IPS-NIHi11 (cell line): ENCODE measurements around the gene CDH19.
A peak's percentile ranks its signal among the peaks of the same experiment; 100 is the strongest.

Experiments
- DNase-seq: peaks from one replicate; pipeline ENCODE4 v3.0.0; 2012; ENCODE audit warnings: mixed read lengths, low spot score

CDH19 gene

GRCh38 chr18:66603941-66604627 is at the start of gene CDH19:
Gene CDH19 (minus strand): TSS chr18:66604090. CDS start chr18:66572204, 31,886 bp downstream.
- no peak for DNase-seq

- DNase-seq: no peak
These were observed 43.8 kb upstream of the CDH19 start for GRCh38 chr18:66647671-66648070.

GRCh38 chr18:66646609-66647008 is 42.7 kb upstream of the CDH19 start:
- DNase-seq: no peak

- DNase-seq: no peak
These were observed 42.1 kb upstream of the CDH19 start for GRCh38 chr18:66645983-66646382.

- no peak for DNase-seq
These were observed 37.2 kb upstream of the CDH19 start for GRCh38 chr18:66641056-66641455.

GRCh38 chr18:66640431-66640830 is 36.5 kb upstream of the CDH19 start:
- DNase-seq: no peak

GRCh38 chr18:66638856-66639629 is 35.2 kb upstream of the CDH19 start:
- no peak for DNase-seq

- DNase-seq: no peak
These were observed 31.5 kb upstream of the CDH19 start for GRCh38 chr18:66635342-66635741.

GRCh38 chr18:66632756-66633155 is 28.9 kb upstream of the CDH19 start:
- DNase-seq: no peak

GRCh38 chr18:66630831-66631230 is 26.9 kb upstream of the CDH19 start:
- DNase-seq: no peak

GRCh38 chr18:66623821-66624220 is 19.9 kb upstream of the CDH19 start:
- DNase-seq: no peak

GRCh38 chr18:66621816-66622576 is 18.1 kb upstream of the CDH19 start:
- no peak for DNase-seq

- DNase-seq: peak; percentile 31
These were observed 12.7 kb upstream of the CDH19 start for GRCh38 chr18:66616523-66616983.

- DNase-seq: no peak
These were observed 11.3 kb upstream of the CDH19 start for GRCh38 chr18:66615176-66615575.

GRCh38 chr18:66607632-66608031 is 3.7 kb upstream of the CDH19 start:
- DNase-seq: no peak

- no peak for DNase-seq
These were observed 2.2 kb downstream of the CDH19 start for GRCh38 chr18:66601649-66602048.

GRCh38 chr18:66599190-66599589 is 4.7 kb downstream of the CDH19 start:
- DNase-seq: no peak

GRCh38 chr18:66587430-66587829 is 16.5 kb downstream of the CDH19 start:
- DNase-seq: no peak

- no peak for DNase-seq
These were observed 21.7 kb downstream of the CDH19 start for GRCh38 chr18:66582211-66582610.

- DNase-seq: no peak
These were observed 28.6 kb downstream of the CDH19 start for GRCh38 chr18:66575263-66575662.

GRCh38 chr18:66571845-66572244 is 32.0 kb downstream of the CDH19 start:
- no peak for DNase-seq

GRCh38 chr18:66566616-66567015 is 37.3 kb downstream of the CDH19 start:
- DNase-seq: no peak

GRCh38 chr18:66564236-66564635 is 39.7 kb downstream of the CDH19 start:
- no peak for DNase-seq
